HepG2 (cell line): ENCODE results near the gene CDH2. TPM values are rescaled to one million over a fixed set of nuclear protein-coding genes. Genes with fewer than 3 reads are reported as not detected.

Experiments
- ATAC-seq: fragments of 200-7000 bp; cut with Tn5 transposase; 3 replicates; pipeline ENCODE4 v1.9.1; 2020; ENCODE audit warnings: mild to moderate bottlenecking, moderate library complexity
- BruUV-seq: library from RNA; stranded (reverse); fragments of 400-500 nt; replicated peaks from 2 replicates; lab custom pipeline; 2021; lab: Mats Ljungman, UMichigan
- CTCF ChIA-PET: fragments of 300-600 bp; formaldehyde crosslinking; extraction: SDS; loops from one replicate; lab custom pipeline; 2021; ENCODE audit warnings: low total read pairs, inconsistent platforms, low intra/inter-chr PET ratio; lab: Yijun Ruan, JAX
- POLR2A ChIA-PET: fragments of 350-600 bp; sonication (Branson Sonifier 250); formaldehyde crosslinking; loops from one replicate; lab custom pipeline; 2020; ENCODE audit warnings: antibody characterized with exemption, inconsistent platforms; lab: Yijun Ruan, JAX
- DNase-seq: peaks from one replicate; pipeline ENCODE4 v3.0.0-alpha.2; 2015; ENCODE audit warnings: low spot score
- FAIRE-seq: peaks from 3 replicates; lab custom pipeline; 2011; peaks lifted over from hg19 to GRCh38; lab: Jason Lieb, UNC
- H2AFZ ChIP-seq: one replicate; pipeline ENCODE4 v1.6.1; 2011; ENCODE audit warnings: low read length, inconsistent platforms
- H3K27ac ChIP-seq: fragments of 300-600 bp; 3 replicates; pipeline ENCODE4 v1.8.0; 2011; ENCODE audit warnings: mixed run types, mild to moderate bottlenecking, mixed read lengths, low read length, inconsistent platforms; ENCODE audit not compliant: insufficient read depth; ENCODE audit errors: extremely low read length
- H3K27me3 ChIP-seq, 2 experiments: fragments of 200-600 bp in 1 of 2; 2 replicates in 1 of 2; 3 replicates in 1 of 2; pipeline versions ENCODE4 v1.6.0 to v1.8.0; 2011; ENCODE audit warnings: low read length in 2 of 2, mild to moderate bottlenecking in 2 of 2, moderate library complexity in 2 of 2, inconsistent platforms in 1 of 2; ENCODE audit not compliant: insufficient read depth in 2 of 2, control insufficient read depth in 1 of 2
- H3K36me3 ChIP-seq, 2 experiments: fragments of 200-600 bp in 1 of 2; replicated peaks in 1 of 2; 2 replicates in 1 of 2; 3 replicates in 1 of 2; pipeline versions ENCODE4 v1.5.1 to v1.8.0; 2011; ENCODE audit warnings: low read length in 2 of 2, inconsistent platforms in 1 of 2; ENCODE audit not compliant: insufficient read depth in 2 of 2, control insufficient read depth in 1 of 2
- H3K4me1 ChIP-seq: 2 replicates; pipeline ENCODE4 v1.5.1; 2012; ENCODE audit warnings: low read length, inconsistent platforms; ENCODE audit not compliant: insufficient read depth
- H3K4me2 ChIP-seq: 2 replicates; pipeline ENCODE4 v1.6.0; 2011; ENCODE audit warnings: low read depth, low read length, inconsistent platforms
- H3K4me3 ChIP-seq, 3 experiments: fragments of 200-600 bp in 1 of 3; sonication (generic), shearing (Covaris generic) in 1 of 3; replicated peaks in 1 of 3; 2 replicates each; pipeline ENCODE4 v1.5.1; 2011 to 2016; ENCODE audit warnings: low read length in 3 of 3, inconsistent platforms in 2 of 3, low read depth in 2 of 3, mild to moderate bottlenecking in 2 of 3, control low read depth in 1 of 3, mixed read lengths in 1 of 3; ENCODE audit not compliant: insufficient read depth in 1 of 3
- H3K79me2 ChIP-seq: one replicate; pipeline ENCODE4 v1.6.1; 2011; ENCODE audit warnings: low read length, inconsistent platforms; ENCODE audit not compliant: insufficient read depth
- H3K9ac ChIP-seq: 2 replicates; pipeline ENCODE4 v1.6.0; 2011; ENCODE audit warnings: mild to moderate bottlenecking, low read depth, low read length, inconsistent platforms; ENCODE audit not compliant: insufficient read depth
- H3K9me3 ChIP-seq: 2 replicates; pipeline ENCODE4 v1.5.1; 2012; ENCODE audit warnings: mild to moderate bottlenecking, low read length
- H4K20me1 ChIP-seq: 2 replicates; pipeline ENCODE4 v1.6.0; 2011; ENCODE audit warnings: inconsistent platforms, mild to moderate bottlenecking, low read length, moderate library complexity; ENCODE audit not compliant: insufficient read depth
- CBX2 ChIP-seq, 2 experiments: fragments of 200-600 bp in 1 of 2; sonication (generic); formaldehyde crosslinking in 1 of 2; IDR thresholded peaks; 2 replicates each; pipeline versions ENCODE4 v1.7.0 to v1.8.1; 2018 to 2022; ENCODE audit warnings: low read depth in 2 of 2, low read length in 1 of 2, mild to moderate bottlenecking in 1 of 2, missing genetic modification reagents in 1 of 2
- HNF4A ChIP-seq: sonication (generic); formaldehyde crosslinking; IDR thresholded peaks from 2 replicates; pipeline ENCODE4 v1.4.0; 2020; ENCODE audit warnings: missing genetic modification reagents
- HOXA3 ChIP-seq: sonication (generic); formaldehyde crosslinking; IDR thresholded peaks from 2 replicates; pipeline ENCODE4 v1.5.0; 2020; ENCODE audit warnings: missing genetic modification reagents
- KAT8 ChIP-seq: IDR thresholded peaks from 2 replicates; pipeline ENCODE4 v1.6.1; 2016; ENCODE audit warnings: missing genetic modification reagents, missing compliant biosample characterization
- MAFK ChIP-seq, 2 experiments: IDR thresholded peaks in 1 of 2; conservative IDR thresholded peaks in 1 of 2; 2 replicates each; pipeline ENCODE4 v1.6.1; 2011; ENCODE audit warnings: improper control_type of control experiment in 2 of 2, low read length in 2 of 2
- MED8 ChIP-seq: sonication (generic); formaldehyde crosslinking; IDR thresholded peaks from 2 replicates; pipeline ENCODE4 v1.8.1; 2023; ENCODE audit warnings: mild to moderate bottlenecking, missing genetic modification reagents; ENCODE audit not compliant: insufficient replicate concordance
- MEIS1 ChIP-seq: sonication (generic); formaldehyde crosslinking; IDR thresholded peaks from 2 replicates; pipeline ENCODE4 v1.9.0; 2021; ENCODE audit warnings: mild to moderate bottlenecking, missing genetic modification reagents, moderate library complexity, borderline replicate concordance
- NFE2L2 ChIP-seq: fragments of 150-350 bp; IDR thresholded peaks from 2 replicates; pipeline ENCODE4 v1.6.1; 2014; ENCODE audit warnings: low read length
- NKX3-1 ChIP-seq: sonication (generic); formaldehyde crosslinking; IDR thresholded peaks from 2 replicates; pipeline ENCODE4 v1.5.0; 2020; ENCODE audit warnings: missing genetic modification reagents
- SMAD3 ChIP-seq: sonication (generic); formaldehyde crosslinking; IDR thresholded peaks from 2 replicates; pipeline ENCODE4 v1.4.0; 2020; ENCODE audit warnings: missing genetic modification reagents
- SP140L ChIP-seq: sonication (generic); formaldehyde crosslinking; IDR thresholded peaks from 2 replicates; pipeline ENCODE4 v1.4.0; 2020; ENCODE audit warnings: missing genetic modification reagents, borderline replicate concordance
- SRSF4 ChIP-seq: fragments of 200-400 bp; formaldehyde crosslinking; IDR thresholded peaks from one replicate; pipeline ENCODE4 v1.6.1; 2018; ENCODE audit warnings: mild to moderate bottlenecking, low read depth, low read length, moderate library complexity; ENCODE audit not compliant: poor library complexity, severe bottlenecking
- TFDP2 ChIP-seq: sonication (generic); formaldehyde crosslinking; IDR thresholded peaks from 2 replicates; pipeline ENCODE4 v1.4.0; 2020; ENCODE audit warnings: missing genetic modification reagents
- TRIM22 ChIP-seq: fragments of 450-650 bp; IDR thresholded peaks from 2 replicates; pipeline ENCODE4 v1.6.1; 2017
- ZFP1 ChIP-seq: IDR thresholded peaks from 2 replicates; pipeline ENCODE4 v1.6.1; 2016
- ZNF263 ChIP-seq: sonication (generic); formaldehyde crosslinking; IDR thresholded peaks from 2 replicates; pipeline ENCODE4 v1.4.0; 2020; ENCODE audit warnings: missing genetic modification reagents
- ZNF337 ChIP-seq: sonication (generic); formaldehyde crosslinking; IDR thresholded peaks from 2 replicates; pipeline ENCODE4 v1.5.1; 2020; ENCODE audit warnings: missing genetic modification reagents, low read depth, mild to moderate bottlenecking, borderline replicate concordance
- ZNF513 ChIP-seq: sonication (generic); formaldehyde crosslinking; conservative IDR thresholded peaks from 2 replicates; pipeline ENCODE4 v1.5.0; 2020; ENCODE audit warnings: missing genetic modification reagents
- ZNF7 ChIP-seq: IDR thresholded peaks from 2 replicates; pipeline ENCODE4 v1.6.1; 2016; ENCODE audit warnings: missing biosample characterization, missing genetic modification reagents
- ZNF709 ChIP-seq: sonication (generic); formaldehyde crosslinking; IDR thresholded peaks from 2 replicates; pipeline ENCODE4 v1.5.0; 2020; ENCODE audit warnings: mild to moderate bottlenecking, missing genetic modification reagents
- WGBS: methylation state at CpG from one replicate; pipeline ENCODE4 v1.1.6; 2017; ENCODE audit warnings: low lambda C conversion rate; 5-methylcytosine and 5-hydroxymethylcytosine counted together
- in situ Hi-C: cut with HindIII; loops from 2 replicates; pipeline ENCODE4 v1.10.0; 2017; ENCODE audit warnings: low pct_unique_long_range_greater_than_20kb; ENCODE audit not compliant: extremely low pct_ligation_motif_present
- intact Hi-C: fragments of 100-400 bp; cut with micrococcal nuclease; formaldehyde crosslinking; loops from one replicate; pipeline ENCODE4 v1.10.0; 2022; ENCODE audit not compliant: unreplicated experiment
- polyA plus RNA-seq, 8 experiments: library from polyadenylated mRNA; depleted of rRNA in 3 of 8; stranded (reverse) in 7 of 8; unstranded in 1 of 8; fragments of >200 nt; fragmentation: Illumina TruSeq in 4 of 8; extraction: Trizol in 4 of 8; gene quantifications; 2 replicates each; pipeline versions ENCODE4 v1.2.1 to v1.2.3, GENCODE V29; 2011 to 2016; ENCODE audit warnings: low read depth in 4 of 8, missing spikeins in 1 of 8, mixed read lengths in 1 of 8; ENCODE audit not compliant: insufficient read depth in 1 of 8
- total RNA-seq, 5 experiments: library from RNA; depleted of rRNA; stranded (reverse); fragments of >200 nt; fragmentation: Illumina TruSeq; extraction: Trizol; gene quantifications; 2 replicates each; pipeline ENCODE4 v1.2.3, GENCODE V29; 2016; ENCODE audit warnings: low read depth in 1 of 5
- TF ChIP-seq, protein P1 (sequence below): sonication (generic); formaldehyde crosslinking; IDR thresholded peaks from 2 replicates; pipeline ENCODE4 v1.4.0; 2020; ENCODE audit warnings: mild to moderate bottlenecking, missing genetic modification reagents

CDH2 gene
- total and polyA plus RNA-seq, 2 of the 13 experiments (the other 11 are each of a cell fraction or from before 2014, with no cell fraction given) = 18.6 to 36.1 TPM

DNA sequence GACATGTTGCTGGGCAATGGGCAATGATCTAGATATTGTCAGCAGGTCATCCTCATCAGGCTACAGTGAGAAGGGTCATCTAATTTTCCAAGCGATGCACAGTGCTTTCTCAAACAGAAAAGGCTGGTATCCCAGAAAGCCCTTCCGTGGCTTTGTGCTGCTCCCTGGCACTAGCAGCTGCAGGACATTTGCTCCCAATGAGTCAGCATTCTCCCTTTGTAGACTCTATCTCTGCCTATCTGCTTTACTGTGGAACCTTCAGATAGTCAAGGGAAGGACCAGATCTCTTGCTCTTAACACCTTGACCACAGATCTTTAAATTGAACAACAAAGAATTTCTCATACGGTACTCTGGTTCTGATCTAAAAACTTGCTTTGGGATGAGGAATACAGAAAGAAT is 101.4 kb downstream of the CDH2 start (continued):
- TF ChIP-seq MED8 (CRISPR knock-in tag) (no peak), MAFK (conservative IDR thresholded peaks at IDR 0.05 in 1 of 2, IDR thresholded peaks at IDR 0.05 in 1 of 2; ENCODE audit: low read length in 2 of 2) (0 out of 4 replicates have a peak, but pooled peaks of 1 of the 2 experiments have one; percentile 1), ZNF709 (CRISPR knock-in tag) (no peak), NFE2L2 (peak; percentile 71; the same call in 1 of the 2 replicates), NKX3-1 (no peak), ZNF7 (CRISPR knock-in tag) (no peak), HOXA3 (CRISPR knock-in tag) (no peak), HNF4A (CRISPR knock-in tag) (no peak)
- TF ChIP-seq, all 625 proteins: peak for 4

DNA sequence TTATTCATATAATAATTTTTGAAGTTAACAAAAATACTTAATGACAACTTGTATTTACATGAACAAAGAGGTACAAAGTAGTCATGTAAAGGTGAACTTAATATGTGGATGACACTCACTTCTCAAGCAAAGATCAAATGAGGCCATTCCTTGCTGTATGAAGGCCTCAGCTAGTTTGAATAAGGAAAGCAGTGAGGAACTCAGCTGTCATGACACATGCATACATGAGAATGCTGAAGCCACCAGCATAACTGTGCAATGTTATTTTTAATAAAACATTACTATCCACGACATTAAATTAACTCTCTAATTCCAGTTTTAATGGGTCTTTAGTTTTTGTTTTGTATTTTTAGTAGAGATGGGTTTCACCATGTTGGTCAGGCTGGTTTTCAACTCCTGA is 102.9 kb downstream of the CDH2 start:
- FAIRE-seq (no peak), ATAC-seq (no peak), DNase-seq (no peak)
- no peak overlapping the region for H2AFZ ChIP-seq
- intact Hi-C loops = loop anchor here (5.0 kb wide), 1 partner anchor 103 kb away; the partner anchor contains the start of gene CDH2
- BruUV-seq = no TSS peak
- in situ Hi-C loops = no loop called here
- H3K4me1 ChIP-seq = peaks cover 35% of the 10 kb centered on the region
- ChIA-PET POLR2A (no interaction called here), CTCF (no interaction called here)
- H4K20me1 ChIP-seq = no peaks in the 10 kb centered on the region
- no peak overlapping the region for H3K27ac ChIP-seq
- H3K9ac ChIP-seq = no peak overlapping the region
- H3K27me3 ChIP-seq = no peaks in the 10 kb centered on the region
- no peak overlapping the region for H3K4me2 ChIP-seq
- no peak overlapping the region for H3K4me3 ChIP-seq
- no peaks in the 10 kb centered on the region; a peak in 1 of 5 replicates for H3K36me3 ChIP-seq
- H3K9me3 ChIP-seq = no peaks in the 10 kb centered on the region
- WGBS = 100% methylated on average over 1 of the region's 1 CpG
- H3K79me2 ChIP-seq = peaks cover 2% of the 10 kb centered on the region
- no peak for TF ChIP-seq ZNF513 (CRISPR knock-in tag)
- no peak for TF ChIP-seq TRIM22
- TF ChIP-seq ZNF263 (CRISPR knock-in tag) = no peak
- no peak for TF ChIP-seq ZNF337 (CRISPR knock-in tag)
- TF ChIP-seq CBX2 (IDR thresholded peaks at IDR 0.05; ENCODE audit: low read depth, low read length) = no peak
- TF ChIP-seq CBX2 (CRISPR knock-in tag; IDR thresholded peaks at IDR 0.05; ENCODE audit: low read depth) = no peak
- TF ChIP-seq, protein P1, sequence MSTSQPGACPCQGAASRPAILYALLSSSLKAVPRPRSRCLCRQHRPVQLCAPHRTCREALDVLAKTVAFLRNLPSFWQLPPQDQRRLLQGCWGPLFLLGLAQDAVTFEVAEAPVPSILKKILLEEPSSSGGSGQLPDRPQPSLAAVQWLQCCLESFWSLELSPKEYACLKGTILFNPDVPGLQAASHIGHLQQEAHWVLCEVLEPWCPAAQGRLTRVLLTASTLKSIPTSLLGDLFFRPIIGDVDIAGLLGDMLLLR (CRISPR knock-in tag) = no peak
- TF ChIP-seq MEIS1 (CRISPR knock-in tag) = no peak
- no peak for TF ChIP-seq SMAD3 (CRISPR knock-in tag)
- TF ChIP-seq SP140L = no peak
- no peak for TF ChIP-seq TFDP2 (CRISPR knock-in tag)
- no peak for TF ChIP-seq ZFP1 (CRISPR knock-in tag)
- TF ChIP-seq KAT8 = no peak
- TF ChIP-seq SRSF4 = no peak
